Activated T-cell treated with anti-CD3 and anti-CD28 coated beads, Interleukin-2, amount 50 U/mL, for 1 hour (primary cell): Measurements from ENCODE around the gene CTNNAL1.
"Not testable (repeated sequence)": the region's sequence is repeated elsewhere in the genome, so short reads cannot be mapped to it uniquely, and the experiment has no call there.

Experiments
- DNase-seq: peaks from one replicate; pipeline ENCODE4 v3.0.0-alpha.2; 2020

Gene CTNNAL1

DNA sequence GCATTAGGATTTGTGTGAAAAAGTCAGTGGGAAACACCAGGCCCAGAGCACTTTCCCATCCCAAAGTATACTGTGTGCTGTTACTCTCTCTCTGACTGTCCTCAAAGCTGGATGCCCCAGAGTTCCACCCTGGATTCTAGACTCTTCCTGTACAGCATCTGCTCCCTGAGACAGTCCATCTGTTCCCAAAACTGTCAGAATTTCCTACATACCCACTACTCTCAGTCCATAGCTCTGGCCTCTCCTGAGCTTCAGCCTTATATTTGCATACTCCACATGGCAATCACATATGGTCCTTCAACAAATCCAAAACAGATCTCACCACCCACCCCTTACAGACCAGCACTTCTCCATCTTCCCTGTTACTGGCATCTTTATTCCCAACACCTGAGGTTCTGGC lies 88.8 kb downstream of the CTNNAL1 start:
- no peak for DNase-seq

DNA sequence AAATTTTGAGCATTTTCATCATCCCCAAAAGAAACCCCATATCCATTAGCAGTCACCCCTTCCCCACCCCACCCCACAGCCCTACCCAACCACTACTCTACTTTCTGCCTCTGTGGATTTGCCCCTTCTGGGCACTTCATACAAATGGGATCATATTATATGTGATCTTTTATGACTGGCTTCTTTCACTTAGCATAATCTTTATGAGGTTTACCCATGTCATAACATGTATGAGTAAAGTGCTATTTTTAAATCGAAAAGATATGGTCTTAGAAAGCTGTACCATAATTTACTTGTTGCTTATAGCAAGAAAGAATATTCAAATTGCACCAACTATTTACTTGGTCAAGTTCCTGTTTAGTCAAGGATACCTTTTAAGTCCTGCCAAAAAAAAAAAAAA lies 92.1 kb downstream of the CTNNAL1 start:
- DNase-seq = no peak

DNA sequence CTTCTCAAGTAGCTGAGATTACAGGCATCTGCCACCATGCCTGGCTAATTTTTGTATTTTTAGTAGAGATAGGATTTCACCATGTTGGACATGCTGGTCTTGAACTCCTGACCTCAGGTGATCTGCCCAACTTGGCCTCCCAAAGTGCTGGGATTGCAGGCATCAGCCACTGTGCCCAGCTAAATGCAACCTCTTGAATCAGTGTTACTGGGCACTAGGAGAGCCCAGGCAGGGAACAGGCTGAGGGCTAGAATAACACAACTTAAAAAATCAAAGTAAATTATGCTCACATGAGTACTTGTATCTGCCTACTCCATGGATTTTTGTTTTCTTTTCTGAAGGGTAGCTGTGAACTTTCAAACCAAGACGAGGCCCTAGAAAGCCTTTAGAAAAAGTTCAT lies 92.9 kb downstream of the CTNNAL1 start:
- DNase-seq = not testable (repeated sequence)

DNA sequence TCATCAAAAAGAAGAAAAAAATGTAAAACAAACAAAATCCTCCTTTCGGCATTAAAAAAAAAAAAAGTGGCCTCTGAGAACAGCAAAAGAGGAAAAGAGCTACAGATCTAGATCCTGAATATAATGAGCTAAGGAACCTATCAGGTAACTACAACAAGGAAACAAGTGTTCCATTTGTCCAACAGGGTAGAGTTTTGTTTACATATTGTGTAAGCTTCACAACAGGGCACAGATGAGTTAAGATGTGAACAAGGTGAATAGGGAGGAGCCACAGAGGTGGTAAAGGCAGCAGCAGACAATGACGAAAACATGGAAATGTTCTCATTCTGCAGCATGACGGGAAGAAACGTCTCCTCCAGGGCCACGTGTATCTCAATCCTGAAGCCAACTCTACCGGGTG lies 93.8 kb downstream of the CTNNAL1 start:
- DNase-seq = no peak

DNA sequence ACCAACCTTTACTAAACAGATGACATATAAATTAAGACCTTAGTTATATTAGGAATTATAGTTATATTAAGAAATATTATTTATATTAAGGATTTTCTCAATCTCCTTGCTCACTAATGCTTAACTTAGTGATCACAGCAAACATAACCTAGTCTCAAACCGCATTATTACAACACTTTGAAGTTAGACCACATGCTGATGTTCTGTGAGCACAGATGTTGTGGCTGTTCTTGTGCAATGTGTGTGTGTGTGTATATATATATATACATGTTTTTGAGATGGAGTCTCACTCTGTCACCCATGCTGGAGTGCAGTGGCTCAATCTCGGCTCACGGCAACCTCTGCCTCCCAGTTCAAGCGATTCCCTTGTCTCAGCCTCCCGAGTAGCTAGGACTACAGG lies 99.9 kb downstream of the CTNNAL1 start:
- DNase-seq = no peak

DNA sequence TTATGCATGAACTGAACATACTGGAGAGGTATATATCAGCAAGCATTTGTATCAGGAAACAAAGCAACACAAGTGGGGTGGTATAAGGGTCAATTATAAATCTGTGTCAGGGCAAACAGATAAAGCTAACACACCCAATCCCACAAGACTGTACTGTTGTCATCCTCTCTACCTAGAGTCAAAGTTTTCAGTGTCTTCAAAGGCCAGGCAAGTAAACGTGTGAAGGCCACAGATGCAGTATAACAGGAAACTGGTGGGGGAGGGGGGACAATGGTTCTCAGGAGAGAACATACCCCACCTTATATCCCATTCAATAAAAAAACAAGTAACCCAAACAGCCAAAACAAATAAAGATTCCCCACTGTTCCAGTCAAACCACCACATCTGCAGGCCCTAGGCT lies 101.5 kb downstream of the CTNNAL1 start:
- no peak for DNase-seq

DNA sequence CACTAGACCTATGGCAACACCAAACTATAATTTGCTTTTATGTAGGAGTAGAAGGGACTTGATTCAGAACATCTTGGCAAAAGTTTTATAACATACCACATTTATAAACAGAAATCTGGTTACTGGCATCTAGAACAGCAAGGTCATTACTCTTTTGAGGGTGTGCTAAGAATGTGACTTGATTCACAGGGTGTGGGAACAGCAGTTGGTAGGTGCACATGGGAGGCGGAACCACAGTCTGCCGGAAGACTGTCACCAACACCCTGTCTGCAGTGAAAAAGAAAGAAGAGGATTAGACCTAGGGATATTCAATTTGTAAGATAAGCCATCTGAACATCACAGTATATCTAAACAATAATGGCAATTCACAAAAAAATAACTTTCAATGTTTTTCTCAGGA lies 102.4 kb downstream of the CTNNAL1 start:
- no peak for DNase-seq

DNA sequence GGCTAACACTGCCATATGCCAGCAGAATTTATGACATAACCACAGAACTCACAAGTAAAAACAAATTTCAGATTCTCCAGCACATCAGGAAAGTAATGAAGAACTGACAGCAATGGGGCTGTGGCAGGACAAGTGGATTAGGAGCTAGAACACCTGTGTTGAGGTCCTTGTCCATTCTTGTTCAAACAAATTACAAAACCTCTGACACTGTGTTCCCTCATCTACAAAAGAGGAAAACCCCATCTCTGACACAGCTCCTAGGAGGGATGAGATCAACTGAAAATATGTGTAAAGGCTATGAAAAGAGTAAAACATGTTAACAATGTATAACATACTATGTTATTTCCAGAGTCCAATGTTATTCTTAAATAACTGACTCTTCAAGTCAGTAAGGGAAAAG lies 102.9 kb downstream of the CTNNAL1 start:
- DNase-seq = no peak

DNA sequence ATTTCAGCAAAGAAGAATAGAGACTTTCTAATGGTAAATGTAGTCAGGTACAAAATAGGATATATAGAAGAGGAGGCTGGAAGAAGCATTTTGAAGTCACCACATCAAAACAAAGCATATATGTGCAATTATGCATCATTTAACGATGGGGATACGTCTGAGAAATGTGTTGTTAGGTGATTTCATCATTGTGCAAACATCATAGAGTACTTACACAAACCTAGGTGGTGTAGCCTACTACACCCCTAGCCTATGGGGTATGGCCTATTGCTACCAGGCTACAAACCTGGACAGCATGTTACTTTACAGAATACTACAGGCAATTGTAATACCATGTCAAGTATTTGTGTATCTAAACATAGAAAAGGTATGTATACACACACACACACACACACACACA lies 107.8 kb downstream of the CTNNAL1 start:
- no peak for DNase-seq

DNA sequence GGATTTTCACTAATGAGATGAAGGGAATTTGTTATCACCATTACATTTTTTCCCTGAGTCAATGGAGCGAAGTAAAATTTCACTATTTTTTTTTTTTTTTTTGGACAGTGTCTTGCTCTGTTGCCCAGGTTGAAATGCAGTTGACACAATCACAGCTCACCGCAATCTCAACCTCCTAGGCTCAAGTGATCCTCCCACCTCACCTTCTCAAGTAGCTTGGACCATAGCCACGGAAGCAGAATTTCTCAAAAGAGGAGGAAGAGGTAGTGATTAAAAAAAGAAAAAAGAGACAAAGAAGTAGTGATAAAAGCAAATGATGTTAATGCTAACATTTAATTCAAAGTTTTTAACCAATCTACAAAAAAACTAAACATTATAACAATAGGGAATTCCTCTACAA lies 109.1 kb downstream of the CTNNAL1 start:
- DNase-seq = no peak

DNA sequence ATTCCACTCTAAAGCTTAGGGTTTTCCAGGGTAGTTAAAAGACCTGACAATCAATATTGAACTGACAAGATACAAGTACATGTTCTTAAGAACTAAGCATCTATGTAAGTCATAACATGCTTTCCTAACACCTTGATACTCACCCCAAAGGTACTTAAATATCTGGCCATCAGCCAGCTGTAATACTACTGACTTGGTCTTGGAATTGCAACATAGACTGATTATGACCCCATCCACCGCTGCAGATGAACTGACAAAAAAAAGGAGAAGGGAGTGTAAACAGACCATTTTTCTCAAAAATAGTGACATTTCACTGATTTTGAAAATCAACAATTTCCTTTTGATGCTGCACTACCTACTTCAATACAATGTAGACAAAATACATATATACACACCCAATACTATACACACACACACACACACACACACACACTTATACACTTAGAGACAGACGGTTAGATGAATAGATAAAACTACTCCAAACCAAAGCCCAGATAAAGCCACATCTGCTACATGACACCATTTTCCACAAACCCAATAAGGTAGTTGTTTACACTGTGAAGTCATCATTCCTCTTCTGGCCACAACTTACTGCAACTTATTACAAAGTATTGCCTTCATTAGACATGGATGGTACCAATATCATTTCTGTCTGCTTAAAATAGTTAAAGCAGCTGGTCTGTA lies 109.7 kb downstream of the CTNNAL1 start:
- DNase-seq = no peak

DNA sequence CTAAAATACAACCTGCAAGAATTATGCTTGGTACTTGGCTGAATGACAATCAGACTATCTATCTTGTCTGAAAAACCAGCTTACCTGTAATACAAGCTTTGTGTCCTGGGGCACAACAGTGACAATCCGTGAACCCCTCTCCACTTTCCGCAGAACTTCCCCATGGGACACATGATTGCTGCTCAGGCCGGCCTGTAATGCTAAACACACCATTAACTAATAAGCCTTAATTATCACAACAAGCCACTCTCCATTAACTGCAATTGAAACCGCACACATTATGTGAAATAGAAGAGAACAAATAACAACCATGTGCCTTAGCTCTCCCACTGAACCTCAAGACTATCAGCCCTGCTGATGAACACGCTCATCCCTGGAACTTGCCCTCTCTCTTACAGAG lies 113.1 kb downstream of the CTNNAL1 start:
- no peak for DNase-seq

DNA sequence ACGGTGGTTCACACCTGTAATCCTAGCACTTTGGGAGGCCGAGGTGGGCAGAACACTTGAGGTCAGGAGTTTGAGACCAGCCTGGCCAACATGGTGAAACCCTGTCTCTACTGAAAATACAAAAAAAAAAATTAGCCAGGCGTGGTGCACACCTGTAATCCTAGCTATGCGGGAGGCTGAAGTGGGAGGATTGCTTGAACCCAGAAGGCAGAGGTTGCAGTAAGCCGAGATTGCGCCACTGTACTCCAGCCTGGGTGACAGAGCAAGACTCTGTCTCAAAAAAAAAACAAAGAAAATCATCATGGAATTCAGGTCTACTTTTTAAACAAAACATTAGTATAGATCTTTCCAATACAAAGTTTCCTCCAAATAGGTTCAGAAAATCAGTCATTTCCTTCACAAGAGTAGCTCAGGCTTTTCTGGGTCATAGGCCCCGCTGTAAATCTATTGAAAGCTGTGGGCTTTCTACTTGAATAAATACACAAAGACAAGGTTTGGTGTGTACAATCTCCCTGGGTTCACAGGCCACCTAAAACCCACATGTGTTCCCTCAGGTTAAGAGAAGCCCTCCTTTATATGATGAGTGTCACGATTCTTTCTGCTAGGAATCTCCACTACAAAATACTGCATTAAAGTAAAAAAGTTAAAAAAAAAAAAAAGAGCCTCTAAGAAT lies 114.1 kb downstream of the CTNNAL1 start:
- DNase-seq = not testable (repeated sequence)

DNA sequence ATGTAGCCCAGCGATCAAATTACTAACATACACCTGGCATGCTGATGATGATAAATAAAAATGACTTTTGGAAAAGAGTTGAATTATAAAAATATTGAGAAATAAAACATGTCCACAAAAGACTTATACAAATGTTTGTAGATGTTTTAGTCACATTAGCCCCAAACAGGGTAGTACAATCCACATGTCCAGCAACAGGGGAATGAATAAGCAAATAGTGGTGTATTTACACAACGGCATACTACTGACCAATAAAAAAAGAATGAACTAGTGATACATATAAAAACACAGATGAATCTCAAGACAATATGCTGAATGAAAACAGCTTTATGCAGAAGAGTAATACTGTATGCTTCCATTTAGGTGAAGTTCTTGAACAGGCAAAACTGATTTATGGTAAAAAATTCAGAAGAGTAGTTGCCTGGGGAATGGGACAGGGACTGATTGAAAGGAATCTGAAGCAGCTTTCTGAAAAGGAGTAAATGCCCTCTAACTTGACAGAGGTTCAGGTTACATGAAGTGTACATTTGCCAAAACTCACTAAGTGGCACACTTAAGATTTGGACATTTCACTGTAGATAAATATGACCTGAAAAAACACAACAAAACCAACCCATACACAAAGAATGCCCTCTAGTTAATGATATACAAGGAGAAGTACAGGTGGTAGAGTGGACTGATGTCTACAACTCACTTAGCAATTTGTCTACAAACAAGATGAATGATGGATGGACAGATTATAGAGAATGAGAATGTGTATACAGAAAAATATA lies 115.8 kb downstream of the CTNNAL1 start:
- DNase-seq = no peak

DNA sequence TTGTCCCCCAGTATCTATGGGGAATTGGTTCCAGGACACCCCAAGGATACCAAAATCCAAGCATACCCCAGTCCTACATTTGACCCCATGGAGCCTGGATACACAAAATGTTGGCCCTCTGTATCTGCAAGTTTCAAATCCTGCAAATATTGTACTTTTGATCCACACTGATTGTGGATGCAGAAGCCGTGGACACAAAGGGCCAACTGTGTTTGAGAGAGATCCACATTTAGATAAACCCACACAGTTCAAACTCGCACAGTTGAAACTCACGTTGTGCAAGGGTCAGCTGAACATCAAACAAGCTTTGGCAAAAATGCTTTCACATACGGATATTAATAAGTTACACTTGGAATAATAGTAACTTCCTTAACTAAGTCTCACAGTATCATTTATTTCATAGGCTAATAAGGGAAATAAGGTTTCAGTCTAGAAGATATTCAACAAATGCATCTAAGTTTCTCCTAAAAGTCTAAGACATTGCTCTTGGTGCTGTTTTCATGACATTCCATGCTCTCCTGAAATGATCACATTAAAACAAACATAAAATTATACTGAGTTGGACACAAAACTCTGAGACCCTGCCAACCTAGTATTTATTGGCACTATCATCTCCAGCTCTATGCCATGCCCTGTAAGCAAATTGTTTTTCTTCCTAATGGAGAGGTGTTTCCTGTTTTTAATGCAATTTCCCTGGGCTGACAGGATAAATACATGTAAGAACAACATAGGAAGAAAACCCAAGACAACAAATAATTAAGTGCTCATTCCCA lies 118.9 kb downstream of the CTNNAL1 start:
- no peak for DNase-seq
